ENCODE data around the gene ATRN. TPM values are rescaled to one million over a fixed set of nuclear protein-coding genes. Genes with fewer than 3 reads are reported as not detected.

Gene ATRN
- total RNA-seq, 2 experiments from 2014 or later, result 0.09 to 4.5 TPM

DNA sequence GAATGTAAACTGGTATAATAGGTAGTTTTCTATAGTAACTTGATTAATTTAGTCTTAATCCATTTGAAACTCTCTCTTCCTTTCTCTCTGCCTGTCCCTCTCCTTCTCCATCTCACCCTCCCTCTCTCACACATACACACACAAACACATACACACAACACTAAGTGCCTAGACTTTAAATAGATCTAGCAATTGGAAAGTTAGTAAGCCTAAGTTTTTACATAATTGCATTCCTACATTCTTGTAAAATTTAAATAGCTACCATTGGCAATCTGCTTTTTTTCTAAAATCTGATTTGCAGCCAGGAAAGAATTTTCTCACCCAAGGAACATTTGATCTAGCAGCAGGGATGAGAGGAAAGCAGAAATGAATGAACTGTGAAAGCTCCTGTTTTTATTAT is 176.7 kb downstream of the ATRN start:
- no peak overlapping the region for H2AFZ ChIP-seq (ENCODE audit: low read length)
- H3K9me2 ChIP-seq (ENCODE audit: insufficient read depth, low read length), result no peaks in the 10 kb centered on the region
- H3K36me3 ChIP-seq (ENCODE audit: insufficient read depth, low read length), result no peaks in the 10 kb centered on the region
- H3K4me2 ChIP-seq (ENCODE audit: low read length), result no peak overlapping the region
- peaks cover 4% of the 10 kb centered on the region for H3K4me1 ChIP-seq (ENCODE audit: insufficient read depth, low read length, poor library complexity, severe bottlenecking)
- no peak overlapping the region for H3K27ac ChIP-seq (ENCODE audit: low read depth, low read length, poor library complexity, severe bottlenecking)
- ChIA-PET CTCF (ENCODE audit: unreplicated experiment) (no interaction called here), POLR2A (interaction anchor here (0.7 to 1.1 kb wide), 2 partner anchors 10 to 938 kb away, joined by 3 read pairs; no protein-coding TSS in a partner anchor)
- no peak overlapping the region for H3K4me3 ChIP-seq (ENCODE audit: low read depth, low read length, poor library complexity, severe bottlenecking)
- H4K20me1 ChIP-seq (ENCODE audit: insufficient read depth, low read length), result no peaks in the 10 kb centered on the region
- no TSS peak for BruUV-seq (replicated peaks)
- intact Hi-C loops (cut with micrococcal nuclease; ENCODE audit: unreplicated experiment), result no loop called here
- no peak for DNase-seq (ENCODE audit: low spot score)
- no peaks in the 10 kb centered on the region for H3K9me3 ChIP-seq (ENCODE audit: low read length)
- H3K79me2 ChIP-seq (ENCODE audit: insufficient read depth, low read depth, low read length), result no peaks in the 10 kb centered on the region
- TF ChIP-seq, protein P1, sequence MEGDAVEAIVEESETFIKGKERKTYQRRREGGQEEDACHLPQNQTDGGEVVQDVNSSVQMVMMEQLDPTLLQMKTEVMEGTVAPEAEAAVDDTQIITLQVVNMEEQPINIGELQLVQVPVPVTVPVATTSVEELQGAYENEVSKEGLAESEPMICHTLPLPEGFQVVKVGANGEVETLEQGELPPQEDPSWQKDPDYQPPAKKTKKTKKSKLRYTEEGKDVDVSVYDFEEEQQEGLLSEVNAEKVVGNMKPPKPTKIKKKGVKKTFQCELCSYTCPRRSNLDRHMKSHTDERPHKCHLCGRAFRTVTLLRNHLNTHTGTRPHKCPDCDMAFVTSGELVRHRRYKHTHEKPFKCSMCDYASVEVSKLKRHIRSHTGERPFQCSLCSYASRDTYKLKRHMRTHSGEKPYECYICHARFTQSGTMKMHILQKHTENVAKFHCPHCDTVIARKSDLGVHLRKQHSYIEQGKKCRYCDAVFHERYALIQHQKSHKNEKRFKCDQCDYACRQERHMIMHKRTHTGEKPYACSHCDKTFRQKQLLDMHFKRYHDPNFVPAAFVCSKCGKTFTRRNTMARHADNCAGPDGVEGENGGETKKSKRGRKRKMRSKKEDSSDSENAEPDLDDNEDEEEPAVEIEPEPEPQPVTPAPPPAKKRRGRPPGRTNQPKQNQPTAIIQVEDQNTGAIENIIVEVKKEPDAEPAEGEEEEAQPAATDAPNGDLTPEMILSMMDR (conservative IDR thresholded peaks at IDR 0.05; ENCODE audit: low read length), result no peak
- TF ChIP-seq EZH2phosphoT487 (IDR thresholded peaks at IDR 0.05; ENCODE audit: borderline replicate concordance, low read depth, low read length), result no peak

DNA sequence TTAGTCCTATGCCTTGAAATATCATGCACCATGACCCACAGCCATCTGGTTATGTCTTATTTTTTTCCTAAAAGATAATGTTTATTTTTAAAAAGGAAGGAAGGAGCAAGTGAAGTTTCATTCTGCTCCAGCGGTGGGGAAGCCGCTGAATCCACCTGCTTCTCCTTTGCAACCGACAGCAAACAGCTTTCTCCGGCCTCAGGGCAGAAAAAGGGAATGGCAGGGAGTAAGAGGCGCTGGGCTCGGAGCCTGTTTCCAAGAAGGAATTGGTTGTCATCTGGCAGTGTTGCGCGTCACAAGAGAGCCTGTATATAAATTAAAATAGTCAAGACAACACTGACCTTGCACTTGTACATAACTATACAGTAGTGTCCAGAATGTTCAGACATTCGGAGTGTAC is 178.1 kb downstream of the ATRN start:
- POLR2A ChIA-PET, result interaction anchor here (0.7 kb wide), 1 partner anchor 16 kb away, joined by 3 read pairs; no protein-coding TSS in a partner anchor
- TF ChIP-seq EZH2phosphoT487 (IDR thresholded peaks at IDR 0.05; ENCODE audit: borderline replicate concordance, low read depth, low read length), result no peak
- TF ChIP-seq, protein P1 (conservative IDR thresholded peaks at IDR 0.05; ENCODE audit: low read length), result no peak

DNA sequence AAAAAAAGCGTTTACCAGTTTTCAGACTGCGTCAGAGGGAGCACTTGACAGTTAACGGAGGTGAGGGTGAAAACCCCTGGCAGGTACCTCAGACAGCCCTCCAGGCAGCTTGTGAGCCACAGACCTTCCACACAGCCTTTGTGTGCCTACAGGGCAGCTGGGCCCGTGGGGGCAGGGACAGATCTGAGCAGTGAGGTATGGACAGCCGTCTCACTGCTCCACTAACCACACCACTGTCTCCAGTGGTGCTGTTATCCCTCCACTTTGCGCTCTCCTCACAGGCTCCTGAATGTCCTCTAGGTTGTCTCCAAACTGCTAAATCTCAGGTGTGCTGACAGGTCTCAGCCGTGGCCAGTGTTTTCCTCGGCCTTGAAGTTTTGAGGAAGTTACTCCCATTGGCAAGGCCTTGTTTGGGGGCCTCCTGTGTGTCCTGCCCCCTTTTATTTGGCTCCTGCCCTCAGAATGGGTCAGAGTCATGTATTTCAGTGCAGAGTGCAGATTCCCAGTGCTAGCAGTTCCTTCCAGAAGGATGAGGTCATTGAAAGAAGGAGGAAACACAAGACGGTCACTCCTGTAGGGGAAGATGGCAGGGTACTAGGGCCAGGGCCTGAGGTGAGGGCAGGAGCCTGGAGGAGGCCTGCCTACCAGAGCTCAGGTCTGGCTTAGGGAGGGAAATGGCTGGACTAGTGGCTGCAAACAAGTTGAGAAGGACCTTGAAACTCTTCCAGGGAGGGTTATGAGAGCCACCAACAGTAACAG is 180.6 kb downstream of the ATRN start:
- intact Hi-C loops (cut with micrococcal nuclease; ENCODE audit: unreplicated experiment), result loop anchor here (10.0 kb wide), 1 partner anchor 63 kb away; the partner anchor contains the start of gene SIGLEC1
- DNase-seq (ENCODE audit: low spot score), result no peak
- H3K79me2 ChIP-seq (ENCODE audit: insufficient read depth, low read depth, low read length), result no peaks in the 10 kb centered on the region
- ChIA-PET POLR2A (no interaction called here), CTCF (ENCODE audit: unreplicated experiment) (no interaction called here)
- H3K9me3 ChIP-seq (ENCODE audit: low read length), result no peaks in the 10 kb centered on the region
- no peaks in the 10 kb centered on the region for H4K20me1 ChIP-seq (ENCODE audit: insufficient read depth, low read length)
- H3K27ac ChIP-seq (ENCODE audit: low read depth, low read length, poor library complexity, severe bottlenecking), result no peak overlapping the region
- no peak overlapping the region for H3K4me2 ChIP-seq (ENCODE audit: low read length)
- H3K36me3 ChIP-seq (ENCODE audit: insufficient read depth, low read length), result no peaks in the 10 kb centered on the region
- no peak overlapping the region for H3K4me3 ChIP-seq (ENCODE audit: low read depth, low read length, poor library complexity, severe bottlenecking)
- no peak overlapping the region for H2AFZ ChIP-seq (ENCODE audit: low read length)
- H3K4me1 ChIP-seq (ENCODE audit: insufficient read depth, low read length, poor library complexity, severe bottlenecking), result peaks cover 8% of the 10 kb centered on the region
- TF ChIP-seq, protein P1 (conservative IDR thresholded peaks at IDR 0.05; ENCODE audit: low read length), result no peak
- no peak for TF ChIP-seq EZH2phosphoT487 (IDR thresholded peaks at IDR 0.05; ENCODE audit: borderline replicate concordance, low read depth, low read length)
- no TSS peak for BruUV-seq (replicated peaks)
- H3K9me2 ChIP-seq (ENCODE audit: insufficient read depth, low read length), result no peaks in the 10 kb centered on the region

More for the DNA sequence above, 178.1 kb downstream of the ATRN start:
- CTCF ChIA-PET (ENCODE audit: unreplicated experiment), result interaction anchor here (1.0 kb wide), 1 partner anchor 27 kb away, joined by 3 read pairs; no protein-coding TSS in a partner anchor
- H2AFZ ChIP-seq (ENCODE audit: low read length), result no peak overlapping the region
- H3K9me2 ChIP-seq (ENCODE audit: insufficient read depth, low read length), result no peaks in the 10 kb centered on the region
- H3K4me3 ChIP-seq (ENCODE audit: low read depth, low read length, poor library complexity, severe bottlenecking), result no peak overlapping the region
- no peaks in the 10 kb centered on the region for H4K20me1 ChIP-seq (ENCODE audit: insufficient read depth, low read length)
- no peaks in the 10 kb centered on the region for H3K36me3 ChIP-seq (ENCODE audit: insufficient read depth, low read length)
- H3K4me2 ChIP-seq (ENCODE audit: low read length), result no peak overlapping the region
- intact Hi-C loops (cut with micrococcal nuclease; ENCODE audit: unreplicated experiment), result no loop called here
- H3K9me3 ChIP-seq (ENCODE audit: low read length), result no peaks in the 10 kb centered on the region
- no peaks in the 10 kb centered on the region for H3K79me2 ChIP-seq (ENCODE audit: insufficient read depth, low read depth, low read length)
- DNase-seq (ENCODE audit: low spot score), result no peak
- BruUV-seq (replicated peaks), result no TSS peak
- H3K27ac ChIP-seq (ENCODE audit: low read depth, low read length, poor library complexity, severe bottlenecking), result no peak overlapping the region
- peaks cover 8% of the 10 kb centered on the region for H3K4me1 ChIP-seq (ENCODE audit: insufficient read depth, low read length, poor library complexity, severe bottlenecking)

All from OCI-LY7 (cell line).